A673 (cell line): Measurements from ENCODE around the gene ABCG8.

Experiments
- CTCF ChIP-seq: fragments of 300-800, 200-600 bp; sonication (generic); conservative IDR thresholded peaks from 2 replicates; pipeline ENCODE4 v1.5.1; 2017; ENCODE audit warnings: low read depth, mild to moderate bottlenecking, antibody characterized with exemption, low read length, moderate library complexity, mixed read lengths
- EZH2 ChIP-seq: fragments of 200-600 bp; sonication (generic); IDR thresholded peaks from 2 replicates; pipeline ENCODE4 v1.6.1; 2017; ENCODE audit warnings: borderline replicate concordance, low read depth, mild to moderate bottlenecking, mixed read lengths, antibody characterized with exemption, low read length; ENCODE audit not compliant: poor library complexity, severe bottlenecking

DNA sequence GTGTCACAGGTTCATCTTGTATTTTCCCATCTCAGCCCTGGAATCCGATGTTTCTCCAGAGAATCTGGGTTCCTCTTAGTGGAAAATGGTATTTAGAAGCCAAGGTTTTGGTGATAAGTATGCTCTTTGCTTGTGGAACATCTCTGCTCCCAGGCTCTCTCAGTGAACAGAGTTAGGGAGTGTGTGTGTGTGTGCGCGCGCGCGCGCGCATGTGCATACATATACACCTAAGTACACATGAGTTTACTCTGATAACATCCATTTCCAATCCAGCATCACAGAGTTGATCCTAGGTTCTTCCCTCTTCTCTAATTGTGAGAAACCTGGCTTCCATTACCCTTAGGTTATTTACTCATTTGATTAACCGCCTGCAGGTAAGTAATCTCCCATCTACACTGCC lies 41.7 kb downstream of the ABCG8 start:
- TF ChIP-seq CTCF (no peak), EZH2 (no peak)
